SU-DHL-6 (cell line): ENCODE data around the gene PLA2G2E.

Experiments
- H2AFZ ChIP-seq: fragments of 200-600 bp; sonication (generic); 2 replicates; pipeline ENCODE4 v1.6.1; 2014; ENCODE audit warnings: low read depth, mild to moderate bottlenecking, moderate library complexity, mixed read lengths, antibody characterized with exemption, low read length; ENCODE audit not compliant: severe bottlenecking
- H3F3A ChIP-seq: fragments of 200-600 bp; shearing (Covaris generic); 2 replicates; pipeline ENCODE4 v1.6.0; 2016; ENCODE audit warnings: antibody characterized with exemption, mild to moderate bottlenecking; ENCODE audit not compliant: insufficient read depth
- H3K27ac ChIP-seq: fragments of 200-600 bp; sonication (generic); 2 replicates; pipeline ENCODE4 v1.5.1; 2016; ENCODE audit warnings: low read depth, mild to moderate bottlenecking, low read length, moderate library complexity, mixed read lengths
- H3K27me3 ChIP-seq: fragments of 200-600 bp; sonication (generic), shearing (Covaris generic); 2 replicates; pipeline ENCODE4 v1.6.0; 2014; ENCODE audit warnings: mild to moderate bottlenecking, low read length
- H3K36me3 ChIP-seq: fragments of 200-600 bp; sonication (generic); 2 replicates; pipeline ENCODE4 v1.6.1; 2014; ENCODE audit warnings: mild to moderate bottlenecking, low read length, mixed read lengths
- H3K4me2 ChIP-seq: fragments of 300-600, 200-600 bp; shearing (Covaris generic), sonication (generic); 2 replicates; pipeline ENCODE4 v1.6.0; 2014; ENCODE audit warnings: low read length, low read depth, mild to moderate bottlenecking; ENCODE audit not compliant: poor library complexity, severe bottlenecking
- H3K4me3 ChIP-seq: fragments of 200-600 bp; sonication (generic); 2 replicates; pipeline ENCODE4 v1.5.1; 2014; ENCODE audit warnings: antibody characterized with exemption, low read length, mild to moderate bottlenecking, mixed read lengths; ENCODE audit not compliant: insufficient read depth, poor library complexity, severe bottlenecking
- H3K79me2 ChIP-seq: fragments of 200-600 bp; sonication (generic); 2 replicates; pipeline ENCODE4 v1.6.1; 2014; ENCODE audit warnings: mild to moderate bottlenecking, low read length, moderate library complexity; ENCODE audit not compliant: insufficient read depth
- H3K9ac ChIP-seq: fragments of 200-600 bp; sonication (generic); 2 replicates; pipeline ENCODE4 v1.7.0; 2014; ENCODE audit warnings: mild to moderate bottlenecking, low read length
- H3K9me2 ChIP-seq: fragments of 200-600 bp; sonication (generic); replicated peaks from 2 replicates; pipeline ENCODE4 v1.6.1; 2014; ENCODE audit warnings: low read length; ENCODE audit not compliant: insufficient read depth
- H3K9me3 ChIP-seq: fragments of 200-600 bp; sonication (generic); 2 replicates; pipeline ENCODE4 v1.6.1; 2014; ENCODE audit warnings: low read length, mixed read lengths; ENCODE audit not compliant: insufficient read depth
- H4K20me1 ChIP-seq: fragments of 200-600 bp; sonication (generic); 2 replicates; pipeline ENCODE4 v1.6.1; 2014; ENCODE audit warnings: low read depth, mild to moderate bottlenecking, antibody characterized with exemption, low read length, moderate library complexity, mixed read lengths
- CTCF ChIP-seq: fragments of 200-600 bp; sonication (generic); IDR thresholded peaks from one replicate; pipeline ENCODE4 v1.5.1; 2017; ENCODE audit warnings: antibody characterized with exemption, mild to moderate bottlenecking, low read length, moderate library complexity; ENCODE audit not compliant: insufficient read depth, poor library complexity, severe bottlenecking
- EZH2phosphoT487 ChIP-seq: fragments of 200-600 bp; sonication (generic), shearing (Covaris generic); conservative IDR thresholded peaks from 2 replicates; pipeline ENCODE4 v1.6.1; 2018; ENCODE audit warnings: mild to moderate bottlenecking, antibody characterized with exemption, low read length, moderate library complexity, mixed read lengths

Gene PLA2G2E

GRCh38 chr1:19942657-19943056, 19.2 kb upstream of the PLA2G2E start:
- H3K27me3 ChIP-seq = no peaks in the 10 kb centered on the region
- no peak for TF ChIP-seq CTCF
- no peak for TF ChIP-seq EZH2phosphoT487

GRCh38 chr1:19942088-19942487, 18.7 kb upstream of the PLA2G2E start:
- TF ChIP-seq EZH2phosphoT487 (no peak), CTCF (no peak)
- H3K36me3 ChIP-seq = no peaks in the 10 kb centered on the region
- no peak overlapping the region for H3K4me2 ChIP-seq
- no peaks in the 10 kb centered on the region for H3K27me3 ChIP-seq
- H2AFZ ChIP-seq = no peak overlapping the region
- H3K9me2 ChIP-seq = no peaks in the 10 kb centered on the region
- H4K20me1 ChIP-seq = no peaks in the 10 kb centered on the region
- no peak overlapping the region for H3K4me3 ChIP-seq
- H3K79me2 ChIP-seq = no peaks in the 10 kb centered on the region
- no peak overlapping the region for H3K27ac ChIP-seq
- no peak overlapping the region for H3K9ac ChIP-seq
- H3K9me3 ChIP-seq = no peaks in the 10 kb centered on the region
- no peaks in the 10 kb centered on the region for H3F3A ChIP-seq

More at GRCh38 chr1:19942657-19943056, 19.2 kb upstream of the PLA2G2E start:
- no peaks in the 10 kb centered on the region for H3K9me3 ChIP-seq
- H3K9ac ChIP-seq = no peak overlapping the region
- H3K9me2 ChIP-seq = no peaks in the 10 kb centered on the region
- no peaks in the 10 kb centered on the region for H4K20me1 ChIP-seq
- no peaks in the 10 kb centered on the region for H3K79me2 ChIP-seq
- H3K27ac ChIP-seq = no peak overlapping the region
- no peaks in the 10 kb centered on the region for H3K36me3 ChIP-seq
- no peak overlapping the region for H3K4me3 ChIP-seq
- no peaks in the 10 kb centered on the region for H3F3A ChIP-seq
- no peak overlapping the region for H3K4me2 ChIP-seq
- H2AFZ ChIP-seq = no peak overlapping the region

GRCh38 chr1:19941206-19941568, 17.8 kb upstream of the PLA2G2E start:
- Histone ChIP-seq H3K27me3 (no peaks in the 10 kb centered on the region), H3K9me3 (no peaks in the 10 kb centered on the region), H3K9ac (no peak overlapping the region), H3K79me2 (no peaks in the 10 kb centered on the region), H3K27ac (no peak overlapping the region), H3K9me2 (no peaks in the 10 kb centered on the region), H3F3A (no peaks in the 10 kb centered on the region), H3K4me2 (no peak overlapping the region), H2AFZ (no peak overlapping the region), H3K36me3 (no peaks in the 10 kb centered on the region), H4K20me1 (no peaks in the 10 kb centered on the region), H3K4me3 (no peak overlapping the region)
- TF ChIP-seq EZH2phosphoT487 = no peak
- no peak for TF ChIP-seq CTCF
